H1 (cell line): ENCODE measurements around the gene MIEN1. TPM values are rescaled to one million over a fixed set of nuclear protein-coding genes. Genes with fewer than 3 reads are reported as not detected.
A peak's percentile ranks its signal among the peaks of the same experiment; 100 is the strongest.

Source experiments
- CTCF ChIA-PET: fragments of 300-600 bp; sonication (Branson Sonifier 250); formaldehyde crosslinking; loops from one replicate; lab custom pipeline; 2021; ENCODE audit not compliant: partially characterized antibody; lab: Charles Lee
- POLR2A ChIA-PET: fragments of 300-600 bp; sonication (Branson Sonifier 250); formaldehyde crosslinking; loops from one replicate; lab custom pipeline; 2021; ENCODE audit warnings: inconsistent platforms; ENCODE audit not compliant: partially characterized antibody; lab: Charles Lee
- DNase-seq, 2 experiments: peaks; one replicate each; pipeline versions ENCODE4 v3.0.0 to v3.0.0-alpha.2; 2010 to 2022; ENCODE audit warnings: low spot score in 2 of 2, low read depth in 1 of 2, mixed read lengths in 1 of 2
- FAIRE-seq: peaks from 2 replicates; lab custom pipeline; 2011; peaks lifted over from hg19 to GRCh38; lab: Jason Lieb, UNC
- H2AFZ ChIP-seq: 2 replicates; pipeline ENCODE4 v1.8.1; 2012; ENCODE audit warnings: low read length, inconsistent platforms
- H2AK5ac ChIP-seq: 2 replicates; pipeline ENCODE4 v1.6.1; 2013; ENCODE audit warnings: low read depth, low read length
- H2BK120ac ChIP-seq: replicated peaks from 2 replicates; pipeline ENCODE3; 2013; ENCODE audit warnings: low read depth, low read length, inconsistent platforms
- H2BK12ac ChIP-seq: 2 replicates; pipeline ENCODE4 v1.6.1; 2013; ENCODE audit warnings: low read depth, low read length
- H2BK15ac ChIP-seq: 2 replicates; pipeline ENCODE4 v1.6.1; 2013; ENCODE audit warnings: low read length
- H2BK20ac ChIP-seq: 2 replicates; pipeline ENCODE4 v1.6.1; 2013; ENCODE audit warnings: low read length
- H2BK5ac ChIP-seq: 2 replicates; pipeline ENCODE4 v1.6.1; 2013; ENCODE audit warnings: low read depth, low read length
- H3K14ac ChIP-seq: 2 replicates; pipeline ENCODE4 v1.6.1; 2013; ENCODE audit warnings: inconsistent platforms; ENCODE audit not compliant: insufficient read length
- H3K18ac ChIP-seq: 2 replicates; pipeline ENCODE4 v1.6.1; 2013; ENCODE audit warnings: low read length; ENCODE audit errors: extremely low read depth
- H3K23ac ChIP-seq: 2 replicates; pipeline ENCODE4 v1.6.1; 2013; ENCODE audit warnings: inconsistent platforms; ENCODE audit not compliant: insufficient read length
- H3K23me2 ChIP-seq: 2 replicates; pipeline ENCODE4 v1.6.1; 2013; ENCODE audit warnings: low read depth, low read length
- H3K27ac ChIP-seq: 2 replicates; pipeline ENCODE4 v1.6.1; 2011; ENCODE audit warnings: low read depth, low read length, inconsistent platforms
- H3K27me3 ChIP-seq, 4 experiments: replicated peaks in 1 of 4; 1 replicate in 1 of 4; 2 replicates in 3 of 4; pipeline versions ENCODE4 v1.6.1 to v1.8.1; 2011 to 2013; ENCODE audit warnings: low read length in 3 of 4, mild to moderate bottlenecking in 3 of 4, inconsistent platforms in 2 of 4, mixed read lengths in 2 of 4, moderate library complexity in 1 of 4; ENCODE audit not compliant: control insufficient read depth in 3 of 4, insufficient read depth in 3 of 4; ENCODE audit errors: extremely low read depth in 1 of 4
- H3K36me3 ChIP-seq, 4 experiments: 2 replicates each; pipeline versions ENCODE4 v1.6.1 to v1.8.1; 2011 to 2013; ENCODE audit warnings: mild to moderate bottlenecking in 4 of 4, low read length in 3 of 4, moderate library complexity in 2 of 4, control low read depth in 1 of 4, inconsistent platforms in 1 of 4; ENCODE audit not compliant: insufficient read depth in 4 of 4, control insufficient read depth in 2 of 4
- H3K4ac ChIP-seq: replicated peaks from 2 replicates; pipeline ENCODE3; 2013; ENCODE audit warnings: low read length, low read depth, mixed read lengths, inconsistent platforms; ENCODE audit not compliant: insufficient read length
- H3K4me1 ChIP-seq, 4 experiments: replicated peaks in 1 of 4; 1 replicate in 1 of 4; 2 replicates in 3 of 4; pipeline versions ENCODE4 v1.6.1 to v1.8.1; 2011 to 2013; ENCODE audit warnings: low read length in 3 of 4, inconsistent platforms in 2 of 4, mixed read lengths in 1 of 4; ENCODE audit not compliant: insufficient read depth in 4 of 4, control insufficient read depth in 3 of 4
- H3K4me2 ChIP-seq, 2 experiments: 2 replicates each; pipeline versions ENCODE4 v1.6.1 to v1.8.1; 2011 to 2013; ENCODE audit warnings: low read depth in 2 of 2, low read length in 2 of 2, control low read depth in 1 of 2, inconsistent platforms in 1 of 2, mild to moderate bottlenecking in 1 of 2; ENCODE audit not compliant: insufficient read depth in 1 of 2
- H3K4me3 ChIP-seq, 4 experiments: fragments of 200-600, 300-600 bp in 1 of 4; sonication (generic), shearing (Covaris generic), sonication (Bioruptor Twin) in 1 of 4; 2 replicates each; pipeline versions ENCODE4 v1.5.1 to v1.8.1; 2011 to 2016; ENCODE audit warnings: low read length in 4 of 4, low read depth in 3 of 4, control low read depth in 2 of 4, inconsistent platforms in 2 of 4, mild to moderate bottlenecking in 2 of 4, mixed read lengths in 1 of 4, moderate library complexity in 1 of 4; ENCODE audit not compliant: insufficient read depth in 2 of 4; ENCODE audit errors: extremely low read depth in 1 of 4
- H3K56ac ChIP-seq: replicated peaks from 2 replicates; pipeline ENCODE3; 2013; ENCODE audit warnings: low read depth, mild to moderate bottlenecking, mixed read lengths, low read length, inconsistent platforms; ENCODE audit not compliant: insufficient read length
- H3K79me1 ChIP-seq: 2 replicates; pipeline ENCODE4 v1.6.1; 2013; ENCODE audit warnings: low read depth, low read length, control low read depth
- H3K79me2 ChIP-seq, 2 experiments: 2 replicates each; pipeline versions ENCODE4 v1.6.1 to v1.8.1; 2012 to 2013; ENCODE audit warnings: low read length in 2 of 2, mild to moderate bottlenecking in 2 of 2, inconsistent platforms in 1 of 2; ENCODE audit not compliant: insufficient read depth in 2 of 2, control insufficient read depth in 1 of 2
- H3K9ac ChIP-seq, 4 experiments: replicated peaks in 1 of 4; 1 replicate in 1 of 4; 2 replicates in 3 of 4; pipeline versions ENCODE4 v1.6.1 to v1.8.1; 2011 to 2013; ENCODE audit warnings: low read depth in 3 of 4, low read length in 3 of 4, control low read depth in 2 of 4, mild to moderate bottlenecking in 2 of 4, moderate library complexity in 2 of 4, inconsistent platforms in 1 of 4; ENCODE audit errors: extremely low read depth in 1 of 4
- H3K9me3 ChIP-seq, 2 experiments: 2 replicates each; pipeline versions ENCODE4 v1.6.1 to v1.8.1; 2012 to 2013; ENCODE audit warnings: mild to moderate bottlenecking in 2 of 2, moderate library complexity in 2 of 2, control low read depth in 1 of 2, inconsistent platforms in 1 of 2, low read depth in 1 of 2, low read length in 1 of 2, mixed read lengths in 1 of 2; ENCODE audit not compliant: insufficient read depth in 2 of 2
- H4K20me1 ChIP-seq, 2 experiments: replicated peaks in 1 of 2; 2 replicates each; pipeline versions ENCODE3 to v1.8.1; 2011 to 2013; ENCODE audit warnings: inconsistent platforms in 2 of 2, low read length in 2 of 2, mild to moderate bottlenecking in 1 of 2; ENCODE audit not compliant: insufficient read depth in 2 of 2, control insufficient read depth in 1 of 2
- H4K5ac ChIP-seq: 2 replicates; pipeline ENCODE4 v1.6.1; 2013; ENCODE audit warnings: low read length, low read depth, mixed read lengths, inconsistent platforms; ENCODE audit not compliant: insufficient read length
- H4K8ac ChIP-seq: 2 replicates; pipeline ENCODE4 v1.8.0; 2013; ENCODE audit warnings: mild to moderate bottlenecking, moderate library complexity, low read length, inconsistent platforms; ENCODE audit not compliant: insufficient read depth; ENCODE audit errors: extremely low read depth
- H4K91ac ChIP-seq: replicated peaks from 2 replicates; pipeline ENCODE3; 2013; ENCODE audit warnings: low read length, mixed read lengths, inconsistent platforms; ENCODE audit not compliant: insufficient read length
- ATF3 ChIP-seq: IDR thresholded peaks from 2 replicates; pipeline ENCODE4 v1.6.1; 2011; ENCODE audit warnings: low read depth, mild to moderate bottlenecking, low read length; ENCODE audit not compliant: insufficient read depth
- EGR1 ChIP-seq: IDR thresholded peaks from 2 replicates; pipeline ENCODE4 v1.6.1; 2011; ENCODE audit warnings: low read depth, low read length, borderline replicate concordance
- HDAC6 ChIP-seq: IDR thresholded peaks from one replicate; pipeline ENCODE4 v1.7.1; 2012; ENCODE audit warnings: low read depth, mild to moderate bottlenecking, inconsistent platforms, low read length, moderate library complexity
- POLR2AphosphoS5 ChIP-seq: IDR thresholded peaks from 2 replicates; pipeline ENCODE4 v1.6.1; 2011; ENCODE audit warnings: low read depth, low read length
- RAD21 ChIP-seq, 2 experiments: IDR thresholded peaks in 1 of 2; conservative IDR thresholded peaks in 1 of 2; 2 replicates each; pipeline ENCODE4 v1.6.1; 2011; ENCODE audit warnings: low read depth in 2 of 2, low read length in 2 of 2, improper control_type of control experiment in 1 of 2, inconsistent platforms in 1 of 2, mild to moderate bottlenecking in 1 of 2, moderate library complexity in 1 of 2
- SAP30 ChIP-seq: fragments of 300-600 bp; sonication (generic); IDR thresholded peaks from 2 replicates; pipeline ENCODE4 v1.7.1; 2012; ENCODE audit warnings: low read length, moderate library complexity, mild to moderate bottlenecking, inconsistent platforms; ENCODE audit not compliant: insufficient read depth, insufficient replicate concordance
- SIN3A ChIP-seq, 2 experiments: IDR thresholded peaks in 1 of 2; conservative IDR thresholded peaks in 1 of 2; 2 replicates each; pipeline ENCODE4 v1.6.1; 2011 to 2012; ENCODE audit warnings: low read length in 2 of 2, improper control_type of control experiment in 1 of 2, low read depth in 1 of 2, mild to moderate bottlenecking in 1 of 2
- SIX5 ChIP-seq: IDR thresholded peaks from 2 replicates; pipeline ENCODE4 v1.6.1; 2011; ENCODE audit warnings: mild to moderate bottlenecking, low read depth, low read length
- TAF1 ChIP-seq: IDR thresholded peaks from 2 replicates; pipeline ENCODE4 v1.6.1; 2011; ENCODE audit warnings: mild to moderate bottlenecking, low read depth, low read length
- TEAD4 ChIP-seq: IDR thresholded peaks from 2 replicates; pipeline ENCODE4 v1.6.1; 2012; ENCODE audit warnings: low read depth, low read length, inconsistent platforms, mixed read lengths
- YY1 ChIP-seq: IDR thresholded peaks from 2 replicates; pipeline ENCODE4 v1.6.1; 2011; ENCODE audit warnings: low read depth, mild to moderate bottlenecking, low read length
- whole genome bisulfite sequencing, 2 experiments: shearing (Covaris generic) in 1 of 2; methylation state at CpG; one replicate each; pipeline versions ENCODE4 v1.1.6 to v1.1.7; 2013 to 2015; ENCODE audit warnings: low lambda C conversion rate in 2 of 2, mixed read lengths in 2 of 2, inconsistent platforms in 1 of 2, low coverage in 1 of 2, missing lambda C conversion rate in 1 of 2; ENCODE audit not compliant: insufficient replicate concordance in 2 of 2, insufficient coverage in 1 of 2, insufficient read length in 1 of 2; ENCODE audit errors: extremely low coverage in 1 of 2, missing lambda C conversion rate in 1 of 2; 5-methylcytosine and 5-hydroxymethylcytosine counted together
- polyA plus RNA-seq, 7 experiments: library from polyadenylated mRNA; depleted of rRNA in 3 of 7; stranded (reverse) in 5 of 7; unstranded in 2 of 7; fragments of >200 nt in 5 of 7; fragments of 200-250 nt in 2 of 7; gene quantifications; 1 replicate in 5 of 7; 2 replicates in 1 of 7; 4 replicates in 1 of 7; pipeline versions ENCODE4 v1.2.1 to v1.2.3, GENCODE V29; 2011 to 2013; ENCODE audit warnings: missing spikeins in 2 of 7, mixed read lengths in 2 of 7
- total RNA-seq: library from RNA; stranded (reverse); fragmentation: NEBNext Ultra II Directional; extraction: Animal tissue kit (Norgen Biotek cat#: 25700); gene quantifications from 2 replicates; pipeline ENCODE4 v1.2.1, GENCODE V29; 2021

MIEN1 gene
- total and polyA plus RNA-seq, 2 of the 8 experiments (the other 6 are each of a cell fraction or from before 2014, with no cell fraction given) = 29.6 to 54.9 TPM

DNA sequence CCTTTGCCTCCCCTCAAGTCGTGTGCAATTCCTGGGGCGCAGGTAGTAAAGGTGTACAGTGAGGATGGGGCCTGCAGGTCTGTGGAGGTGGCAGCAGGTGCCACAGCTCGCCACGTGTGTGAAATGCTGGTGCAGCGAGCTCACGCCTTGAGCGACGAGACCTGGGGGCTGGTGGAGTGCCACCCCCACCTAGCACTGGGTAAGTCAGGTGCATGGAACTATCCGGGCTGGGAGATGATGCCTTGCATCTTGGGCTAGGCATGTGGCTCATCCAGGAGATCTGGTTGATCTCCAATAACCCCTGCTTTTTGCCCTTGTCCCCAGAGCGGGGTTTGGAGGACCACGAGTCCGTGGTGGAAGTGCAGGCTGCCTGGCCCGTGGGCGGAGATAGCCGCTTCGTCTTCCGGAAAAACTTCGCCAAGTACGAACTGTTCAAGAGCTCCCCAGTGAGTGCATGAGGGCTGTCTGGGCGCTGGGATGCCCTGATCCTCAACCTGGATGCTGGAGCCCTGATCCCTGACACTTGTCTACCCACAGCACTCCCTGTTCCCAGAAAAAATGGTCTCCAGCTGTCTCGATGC, 12.6 kb upstream of the MIEN1 start:
- H3K56ac ChIP-seq = peak overlapping the region; percentile 2
- H3K4ac ChIP-seq = no peak overlapping the region
- peaks cover 21% of the 10 kb centered on the region for H3K23me2 ChIP-seq
- peak overlapping the region; percentile 16; the same call in 1 of the 2 replicates for H3K18ac ChIP-seq
- H2BK120ac ChIP-seq = no peak overlapping the region
- no peak overlapping the region for H4K8ac ChIP-seq
- H3K36me3 ChIP-seq = peaks cover 4 to 40% (median 31%) of the 10 kb centered on the region in 4 experiments; a peak in 6 of 8 replicates
- H3K4me2 ChIP-seq = no peak overlapping the region
- no peak overlapping the region for H2AFZ ChIP-seq
- 0 out of 2 replicates have a peak overlapping the region, but pooled peaks have one; percentile 24 for H2BK5ac ChIP-seq
- no peak overlapping the region for H3K23ac ChIP-seq
- peak overlapping the region; percentile 13 for H4K91ac ChIP-seq
- H4K20me1 ChIP-seq = no peaks in the 10 kb centered on the region
- H3K4me3 ChIP-seq = no peak overlapping the region
- no peak overlapping the region for H3K9ac ChIP-seq
- H3K79me2 ChIP-seq = peaks cover 0 to 16% of the 10 kb centered on the region in 2 experiments; a peak in 2 of 4 replicates
- H4K5ac ChIP-seq = no peak overlapping the region
- no peak overlapping the region for H2BK15ac ChIP-seq
- no peak overlapping the region for H3K27ac ChIP-seq
- H3K9me3 ChIP-seq = no peaks in the 10 kb centered on the region
- peaks cover 9% of the 10 kb centered on the region for H3K79me1 ChIP-seq
- ChIA-PET POLR2A (interaction anchor here (0.8 to 1.3 kb wide), 2 partner anchors 8 to 13 kb away, joined by 3 to 4 read pairs; no protein-coding TSS in a partner anchor), CTCF (interaction anchor here (0.7 to 2.0 kb wide), 7 partner anchors 8 to 121 kb away, joined by 3 to 6 read pairs (median 3); no protein-coding TSS in a partner anchor)
- DNase-seq = no peak
- FAIRE-seq = no peak
- no peak overlapping the region for H2BK20ac ChIP-seq
- no peak overlapping the region for H2AK5ac ChIP-seq
- peaks cover 5 to 22% (median 19%) of the 10 kb centered on the region in 4 experiments for H3K4me1 ChIP-seq
- H2BK12ac ChIP-seq = no peak overlapping the region
- 96% methylated on average over 21 of the region's 21 CpGs; no CpG with 5 or more reads in 1 of the 2 experiments for WGBS, 2 experiments
- H3K27me3 ChIP-seq = no peaks in the 10 kb centered on the region
- H3K14ac ChIP-seq = no peak overlapping the region
- TF ChIP-seq TEAD4 (no peak), YY1 (no peak), HDAC6 (no peak), SIN3A (conservative IDR thresholded peaks at IDR 0.05 in 1 of 2, IDR thresholded peaks at IDR 0.05 in 1 of 2; ENCODE audit: low read depth in 1 of 2, low read length in 2 of 2) (no peak), ATF3 (no peak), EGR1 (no peak), TAF1 (no peak), RAD21 (IDR thresholded peaks at IDR 0.05 in 1 of 2, conservative IDR thresholded peaks at IDR 0.05 in 1 of 2; ENCODE audit: low read depth in 2 of 2, low read length in 2 of 2) (no peak), SIX5 (no peak), SAP30 (no peak), POLR2AphosphoS5 (no peak)
